HepG2 (cell line): ENCODE measurements around the gene EMP2. TPM values are rescaled to one million over a fixed set of nuclear protein-coding genes. Genes with fewer than 3 reads are reported as not detected.

Source experiments
- ATAC-seq: fragments of 200-7000 bp; cut with Tn5 transposase; 3 replicates; pipeline ENCODE4 v1.9.1; 2020; ENCODE audit warnings: mild to moderate bottlenecking, moderate library complexity
- BruUV-seq: library from RNA; stranded (reverse); fragments of 400-500 nt; replicated peaks from 2 replicates; lab custom pipeline; 2021; lab: Mats Ljungman, UMichigan
- CTCF ChIA-PET: fragments of 300-600 bp; formaldehyde crosslinking; extraction: SDS; loops from one replicate; lab custom pipeline; 2021; ENCODE audit warnings: low total read pairs, inconsistent platforms, low intra/inter-chr PET ratio; lab: Yijun Ruan, JAX
- POLR2A ChIA-PET: fragments of 350-600 bp; sonication (Branson Sonifier 250); formaldehyde crosslinking; loops from one replicate; lab custom pipeline; 2020; ENCODE audit warnings: antibody characterized with exemption, inconsistent platforms; lab: Yijun Ruan, JAX
- DNase-seq: peaks from one replicate; pipeline ENCODE4 v3.0.0-alpha.2; 2015; ENCODE audit warnings: low spot score
- FAIRE-seq: peaks from 3 replicates; lab custom pipeline; 2011; peaks lifted over from hg19 to GRCh38; lab: Jason Lieb, UNC
- H2AFZ ChIP-seq: one replicate; pipeline ENCODE4 v1.6.1; 2011; ENCODE audit warnings: low read length, inconsistent platforms
- H3K27ac ChIP-seq: fragments of 300-600 bp; 3 replicates; pipeline ENCODE4 v1.8.0; 2011; ENCODE audit warnings: mixed run types, mild to moderate bottlenecking, mixed read lengths, low read length, inconsistent platforms; ENCODE audit not compliant: insufficient read depth; ENCODE audit errors: extremely low read length
- H3K27me3 ChIP-seq, 2 experiments: fragments of 200-600 bp in 1 of 2; 2 replicates in 1 of 2; 3 replicates in 1 of 2; pipeline versions ENCODE4 v1.6.0 to v1.8.0; 2011; ENCODE audit warnings: low read length in 2 of 2, mild to moderate bottlenecking in 2 of 2, moderate library complexity in 2 of 2, inconsistent platforms in 1 of 2; ENCODE audit not compliant: insufficient read depth in 2 of 2, control insufficient read depth in 1 of 2
- H3K36me3 ChIP-seq, 2 experiments: fragments of 200-600 bp in 1 of 2; replicated peaks in 1 of 2; 2 replicates in 1 of 2; 3 replicates in 1 of 2; pipeline versions ENCODE4 v1.5.1 to v1.8.0; 2011; ENCODE audit warnings: low read length in 2 of 2, inconsistent platforms in 1 of 2; ENCODE audit not compliant: insufficient read depth in 2 of 2, control insufficient read depth in 1 of 2
- H3K4me1 ChIP-seq: 2 replicates; pipeline ENCODE4 v1.5.1; 2012; ENCODE audit warnings: low read length, inconsistent platforms; ENCODE audit not compliant: insufficient read depth
- H3K4me2 ChIP-seq: 2 replicates; pipeline ENCODE4 v1.6.0; 2011; ENCODE audit warnings: low read depth, low read length, inconsistent platforms
- H3K4me3 ChIP-seq, 3 experiments: fragments of 200-600 bp in 1 of 3; sonication (generic), shearing (Covaris generic) in 1 of 3; replicated peaks in 1 of 3; 2 replicates each; pipeline ENCODE4 v1.5.1; 2011 to 2016; ENCODE audit warnings: low read length in 3 of 3, inconsistent platforms in 2 of 3, low read depth in 2 of 3, mild to moderate bottlenecking in 2 of 3, control low read depth in 1 of 3, mixed read lengths in 1 of 3; ENCODE audit not compliant: insufficient read depth in 1 of 3
- H3K79me2 ChIP-seq: one replicate; pipeline ENCODE4 v1.6.1; 2011; ENCODE audit warnings: low read length, inconsistent platforms; ENCODE audit not compliant: insufficient read depth
- H3K9ac ChIP-seq: 2 replicates; pipeline ENCODE4 v1.6.0; 2011; ENCODE audit warnings: mild to moderate bottlenecking, low read depth, low read length, inconsistent platforms; ENCODE audit not compliant: insufficient read depth
- H3K9me3 ChIP-seq: 2 replicates; pipeline ENCODE4 v1.5.1; 2012; ENCODE audit warnings: mild to moderate bottlenecking, low read length
- H4K20me1 ChIP-seq: 2 replicates; pipeline ENCODE4 v1.6.0; 2011; ENCODE audit warnings: inconsistent platforms, mild to moderate bottlenecking, low read length, moderate library complexity; ENCODE audit not compliant: insufficient read depth
- AKNA ChIP-seq: sonication (generic); formaldehyde crosslinking; IDR thresholded peaks from 2 replicates; pipeline ENCODE4 v1.4.0; 2020; ENCODE audit warnings: missing genetic modification reagents, borderline replicate concordance
- ASH2L ChIP-seq: fragments of 300-600, 200-600 bp; sonication (generic); IDR thresholded peaks from 2 replicates; pipeline ENCODE4 v1.7.0; 2017; ENCODE audit warnings: low read depth, mild to moderate bottlenecking, moderate library complexity, mixed read lengths, low read length; ENCODE audit not compliant: insufficient read length
- BRF2 ChIP-seq: sonication (generic); formaldehyde crosslinking; IDR thresholded peaks from 2 replicates; pipeline ENCODE4 v1.8.1; 2022; ENCODE audit warnings: mild to moderate bottlenecking, missing genetic modification reagents
- EP300 ChIP-seq, 3 experiments: sonication (generic) in 1 of 3; formaldehyde crosslinking in 1 of 3; IDR thresholded peaks; 2 replicates each; pipeline versions ENCODE4 v1.5.1 to v1.6.1; 2011 to 2020; ENCODE audit warnings: low read depth in 2 of 3, low read length in 2 of 3, borderline replicate concordance in 1 of 3, improper control_type of control experiment in 1 of 3, mild to moderate bottlenecking in 1 of 3, missing genetic modification reagents in 1 of 3, moderate library complexity in 1 of 3
- FOSL2 ChIP-seq: sonication (generic); formaldehyde crosslinking; IDR thresholded peaks from 2 replicates; pipeline ENCODE4 v1.4.0; 2020; ENCODE audit warnings: missing genetic modification reagents
- GPBP1L1 ChIP-seq: sonication (generic); formaldehyde crosslinking; IDR thresholded peaks from 2 replicates; pipeline ENCODE4 v1.5.0; 2020; ENCODE audit warnings: mild to moderate bottlenecking, missing genetic modification reagents
- NR2F6 ChIP-seq, 2 experiments: IDR thresholded peaks; 2 replicates each; pipeline ENCODE4 v1.6.1; 2016; ENCODE audit warnings: antibody characterized with exemption in 1 of 2, mild to moderate bottlenecking in 1 of 2
- PAF1 ChIP-seq: IDR thresholded peaks from 2 replicates; pipeline ENCODE4 v1.6.1; 2016; ENCODE audit warnings: missing genetic modification reagents, missing compliant biosample characterization
- PAX8 ChIP-seq: sonication (generic); formaldehyde crosslinking; IDR thresholded peaks from 2 replicates; pipeline ENCODE4 v1.8.0; 2022; ENCODE audit warnings: mild to moderate bottlenecking, missing genetic modification reagents, borderline replicate concordance
- PCBP1 ChIP-seq: fragments of 200-400 bp; formaldehyde crosslinking; IDR thresholded peaks from 2 replicates; pipeline ENCODE4 v1.6.1; 2017; ENCODE audit warnings: mild to moderate bottlenecking, low read depth, low read length, borderline replicate concordance
- REL ChIP-seq: sonication (generic); formaldehyde crosslinking; conservative IDR thresholded peaks from 2 replicates; pipeline ENCODE4 v1.8.0; 2022; ENCODE audit warnings: mild to moderate bottlenecking, missing genetic modification reagents, moderate library complexity
- SAP130 ChIP-seq: IDR thresholded peaks from 2 replicates; pipeline ENCODE4 v1.6.1; 2016; ENCODE audit warnings: low read depth
- SRF ChIP-seq: IDR thresholded peaks from 2 replicates; pipeline ENCODE4 v1.6.1; 2011; ENCODE audit warnings: mild to moderate bottlenecking, low read depth, low read length, moderate library complexity
- ZBTB25 ChIP-seq: IDR thresholded peaks from 2 replicates; pipeline ENCODE4 v1.6.1; 2018; ENCODE audit warnings: missing genetic modification reagents
- ZNF431 ChIP-seq: sonication (generic); formaldehyde crosslinking; IDR thresholded peaks from 2 replicates; pipeline ENCODE4 v1.9.0; 2022; ENCODE audit warnings: missing genetic modification reagents, low read depth, mild to moderate bottlenecking, borderline replicate concordance
- ZNF619 ChIP-seq: sonication (generic); formaldehyde crosslinking; IDR thresholded peaks from 2 replicates; pipeline ENCODE4 v1.4.0; 2020; ENCODE audit warnings: mild to moderate bottlenecking, missing genetic modification reagents
- WGBS: methylation state at CpG from one replicate; pipeline ENCODE4 v1.1.6; 2017; ENCODE audit warnings: low lambda C conversion rate; 5-methylcytosine and 5-hydroxymethylcytosine counted together
- in situ Hi-C: cut with HindIII; loops from 2 replicates; pipeline ENCODE4 v1.10.0; 2017; ENCODE audit warnings: low pct_unique_long_range_greater_than_20kb; ENCODE audit not compliant: extremely low pct_ligation_motif_present
- intact Hi-C: fragments of 100-400 bp; cut with micrococcal nuclease; formaldehyde crosslinking; loops from one replicate; pipeline ENCODE4 v1.10.0; 2022; ENCODE audit not compliant: unreplicated experiment
- polyA plus RNA-seq, 8 experiments: library from polyadenylated mRNA; depleted of rRNA in 3 of 8; stranded (reverse) in 7 of 8; unstranded in 1 of 8; fragments of >200 nt; fragmentation: Illumina TruSeq in 4 of 8; extraction: Trizol in 4 of 8; gene quantifications; 2 replicates each; pipeline versions ENCODE4 v1.2.1 to v1.2.3, GENCODE V29; 2011 to 2016; ENCODE audit warnings: low read depth in 4 of 8, missing spikeins in 1 of 8, mixed read lengths in 1 of 8; ENCODE audit not compliant: insufficient read depth in 1 of 8
- total RNA-seq, 5 experiments: library from RNA; depleted of rRNA; stranded (reverse); fragments of >200 nt; fragmentation: Illumina TruSeq; extraction: Trizol; gene quantifications; 2 replicates each; pipeline ENCODE4 v1.2.3, GENCODE V29; 2016; ENCODE audit warnings: low read depth in 1 of 5

Gene EMP2
- total and polyA plus RNA-seq, 2 of the 13 experiments (the other 11 are each of a cell fraction or from before 2014, with no cell fraction given), result 24.6 to 91.2 TPM

GRCh38 chr16:10511829-10512228, 68.6 kb downstream of the EMP2 start:
- intact Hi-C loops (no loop called here), in situ Hi-C loops (no loop called here)
- H2AFZ ChIP-seq, result no peak overlapping the region
- no peak overlapping the region for H3K4me3 ChIP-seq
- no peaks in the 10 kb centered on the region for H3K9me3 ChIP-seq
- peaks cover 28% of the 10 kb centered on the region for H3K4me1 ChIP-seq
- no peaks in the 10 kb centered on the region for H3K36me3 ChIP-seq
- no peaks in the 10 kb centered on the region for H3K79me2 ChIP-seq
- ATAC-seq (no peak), FAIRE-seq (no peak), DNase-seq (no peak)
- ChIA-PET CTCF (interaction anchor here (5.1 kb wide), 1 partner anchor 224 kb away, joined by 136 read pairs; no protein-coding TSS in a partner anchor), POLR2A (no interaction called here)
- no peaks in the 10 kb centered on the region; a peak in 1 of 5 replicates for H3K27me3 ChIP-seq
- 70% methylated on average over 1 of the region's 1 CpG for WGBS
- H3K4me2 ChIP-seq, result no peak overlapping the region
- H3K27ac ChIP-seq, result no peak overlapping the region
- BruUV-seq, result no TSS peak
- H3K9ac ChIP-seq, result no peak overlapping the region
- H4K20me1 ChIP-seq, result no peaks in the 10 kb centered on the region
- TF ChIP-seq SRF, result no peak
- TF ChIP-seq ZNF431 (CRISPR knock-in tag), result no peak
- no peak for TF ChIP-seq ASH2L
- no peak for TF ChIP-seq FOSL2
- no peak for TF ChIP-seq ZNF619 (CRISPR knock-in tag)
- no peak for TF ChIP-seq ZBTB25 (CRISPR knock-in tag)
- no peak for TF ChIP-seq PAX8 (CRISPR knock-in tag)
- TF ChIP-seq PAF1 (CRISPR knock-in tag), result no peak
- no peak for TF ChIP-seq AKNA (CRISPR knock-in tag)
- TF ChIP-seq REL, result no peak
- TF ChIP-seq BRF2 (CRISPR knock-in tag), result no peak
- TF ChIP-seq PCBP1, result no peak
- TF ChIP-seq SAP130, result no peak
- no peak for TF ChIP-seq GPBP1L1 (CRISPR knock-in tag)
- TF ChIP-seq EP300 (IDR thresholded peaks at IDR 0.05; ENCODE audit: low read depth in 2 of 2, low read length in 2 of 2), result no peak
- no peak for TF ChIP-seq EP300 (CRISPR knock-in tag; IDR thresholded peaks at IDR 0.05; ENCODE audit: borderline replicate concordance)
- TF ChIP-seq NR2F6 (IDR thresholded peaks at IDR 0.05), result no peak
- no peak for TF ChIP-seq NR2F6 (CRISPR knock-in tag; IDR thresholded peaks at IDR 0.05)
